Activated CD4-positive, alpha-beta T cell treated with anti-CD3 and anti-CD28 coated beads for 4 hours (primary cell): ENCODE measurements around the gene M6PR.
A peak's percentile ranks its signal among the peaks of the same experiment; 100 is the strongest.
"Not testable (repeated sequence)": the region's sequence is repeated elsewhere in the genome, so short reads cannot be mapped to it uniquely, and the experiment has no call there.

Source experiments
- DNase-seq, 2 donors: peaks; one replicate each; pipeline ENCODE4 v3.0.0-alpha.2; 2020

Gene M6PR

DNA sequence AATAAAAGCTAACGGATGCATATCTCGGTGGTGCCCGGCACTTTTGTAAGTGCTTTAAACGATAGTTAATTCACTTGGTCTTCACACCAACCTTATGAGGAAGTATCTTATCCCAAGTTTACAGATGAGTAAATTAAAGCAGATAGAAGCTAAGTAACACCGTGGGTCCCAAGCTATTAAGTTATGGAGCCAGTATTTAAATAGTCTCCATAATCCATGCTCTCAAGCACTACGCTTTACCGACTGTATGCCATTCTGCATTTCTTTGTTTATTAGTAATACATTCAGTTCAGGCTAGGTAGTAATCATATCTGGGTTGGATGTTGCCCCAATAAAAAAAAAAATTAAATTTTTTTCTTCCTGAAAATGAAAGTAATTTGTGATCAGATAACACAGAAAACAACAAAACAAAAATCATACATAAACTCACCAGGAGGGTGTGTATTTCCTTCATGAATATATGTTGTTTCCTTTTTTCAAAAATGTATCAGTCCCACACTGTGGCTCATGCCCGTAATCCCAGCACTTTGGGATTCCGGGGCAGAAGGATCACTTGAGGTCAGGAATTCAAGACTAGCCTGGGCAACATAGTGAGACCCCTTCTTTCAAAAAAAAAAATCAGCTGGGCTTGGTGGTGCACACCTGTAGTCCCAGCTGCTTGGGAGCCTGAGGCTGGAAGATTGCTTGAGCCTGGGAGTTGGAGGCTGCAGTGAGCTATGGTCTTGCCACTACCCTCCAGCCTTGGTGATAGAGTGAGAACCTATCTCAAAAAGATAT is 1.4 kb upstream of the M6PR start:
- DNase-seq = no peak

- DNase-seq = no peak
Observed at GRCh38 chr12:8950221-8950527, 729 bp upstream of the M6PR start.

DNA sequence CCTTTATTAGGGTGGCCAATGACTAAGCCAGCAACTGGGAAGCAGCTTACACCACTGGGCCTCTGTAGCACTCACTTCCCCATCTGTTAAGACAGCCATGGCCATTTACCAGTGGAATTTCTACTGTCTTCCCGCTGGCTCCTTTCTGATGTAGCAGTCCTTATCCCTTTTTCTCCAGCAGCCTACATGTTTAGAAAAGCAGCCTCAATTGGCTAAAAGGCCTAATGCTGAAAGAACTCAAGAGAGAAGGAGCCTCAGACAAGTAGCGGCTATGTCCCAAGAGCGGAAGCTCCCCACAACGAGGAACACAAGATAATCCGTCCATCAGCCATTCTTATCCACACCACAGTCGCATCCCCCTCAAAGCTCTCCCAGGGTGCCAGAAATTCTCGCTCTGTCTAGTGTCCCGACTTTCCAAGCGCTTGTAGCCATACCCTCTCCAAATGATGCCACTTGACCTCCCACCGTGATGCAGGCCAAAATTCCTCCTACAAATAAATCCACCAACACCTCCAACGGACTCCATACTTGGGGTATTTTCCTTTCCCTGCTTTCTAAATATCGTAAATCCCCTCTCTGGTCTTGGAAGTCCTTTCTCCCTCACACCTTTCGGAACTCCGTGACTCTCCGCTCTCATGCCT is 624 bp downstream of the M6PR start:
- no peak for DNase-seq

- no peak for DNase-seq
Observed at GRCh38 chr12:8947737-8948136, 1.7 kb downstream of the M6PR start.

GRCh38 chr12:8946733-8947132 is 2.7 kb downstream of the M6PR start:
- DNase-seq = no peak

DNA sequence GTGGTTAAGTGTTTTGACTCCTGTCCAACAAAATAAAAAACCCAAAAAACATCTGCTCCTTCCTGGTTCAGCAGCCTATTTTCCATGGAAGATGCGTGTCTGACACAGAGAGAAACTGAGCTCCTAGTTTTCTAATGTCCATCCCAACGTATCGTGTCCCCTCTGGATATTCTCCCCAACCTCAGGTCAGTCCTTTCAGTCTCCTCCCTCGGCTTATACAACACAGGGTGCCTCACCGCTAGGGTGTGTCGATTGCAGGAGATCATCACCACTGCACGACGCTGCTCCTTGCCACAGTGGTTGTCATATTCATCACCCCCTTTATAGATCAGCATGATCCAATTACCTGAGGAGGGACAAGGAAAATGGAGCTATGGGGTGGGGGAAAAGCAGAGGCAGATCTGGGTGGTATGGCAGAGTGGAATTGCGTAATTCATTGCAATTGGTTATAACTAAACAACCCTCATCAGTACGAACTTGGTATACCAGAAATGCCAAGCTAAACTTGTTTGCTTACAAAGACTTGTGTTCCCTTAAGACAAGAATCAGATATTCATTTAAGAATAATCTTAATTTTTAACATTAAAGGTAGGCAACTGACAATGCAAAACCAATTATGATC is 5.8 kb downstream of the M6PR start:
- no peak for DNase-seq

DNA sequence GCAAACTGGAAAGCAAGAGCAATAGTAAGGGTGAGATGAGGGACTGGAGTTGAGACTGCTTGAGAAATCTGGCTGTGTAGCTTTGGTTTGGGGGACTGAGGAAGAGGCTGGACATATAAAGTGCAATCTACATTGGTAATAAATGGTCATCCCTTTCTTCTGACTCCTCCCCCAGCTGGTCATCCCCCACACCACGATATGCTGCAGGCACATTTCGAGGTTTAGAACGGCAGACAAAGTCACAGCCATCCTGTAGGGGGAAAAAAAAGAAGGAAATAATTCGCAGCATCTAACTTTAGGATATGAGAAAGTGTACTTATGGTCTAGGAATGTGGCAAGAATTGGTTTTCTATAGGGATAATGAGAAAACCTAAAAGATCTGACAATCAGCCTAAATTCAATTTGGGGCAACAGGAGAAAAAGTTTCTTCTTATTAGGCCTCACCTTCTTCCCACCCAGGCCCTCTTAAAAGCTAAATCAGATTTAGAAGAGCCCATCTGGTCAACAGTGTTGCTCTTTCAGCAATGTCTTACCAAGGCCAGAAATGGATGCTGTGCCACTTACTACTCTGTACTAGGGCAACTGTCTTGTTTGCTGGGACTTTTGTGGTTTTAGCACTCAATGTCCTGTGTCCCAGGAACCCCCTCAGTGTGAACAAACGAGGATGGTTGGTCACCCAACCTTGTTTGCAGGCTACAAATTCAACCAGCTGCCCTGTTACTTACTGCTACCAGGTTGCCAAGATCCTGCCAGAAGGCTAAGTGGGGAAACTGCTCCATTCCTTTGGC is 7.6 kb downstream of the M6PR start:
- no peak for DNase-seq

GRCh38 chr12:8937842-8938442 is 11.5 kb downstream of the M6PR start:
- DNase-seq = not testable (repeated sequence)

DNA sequence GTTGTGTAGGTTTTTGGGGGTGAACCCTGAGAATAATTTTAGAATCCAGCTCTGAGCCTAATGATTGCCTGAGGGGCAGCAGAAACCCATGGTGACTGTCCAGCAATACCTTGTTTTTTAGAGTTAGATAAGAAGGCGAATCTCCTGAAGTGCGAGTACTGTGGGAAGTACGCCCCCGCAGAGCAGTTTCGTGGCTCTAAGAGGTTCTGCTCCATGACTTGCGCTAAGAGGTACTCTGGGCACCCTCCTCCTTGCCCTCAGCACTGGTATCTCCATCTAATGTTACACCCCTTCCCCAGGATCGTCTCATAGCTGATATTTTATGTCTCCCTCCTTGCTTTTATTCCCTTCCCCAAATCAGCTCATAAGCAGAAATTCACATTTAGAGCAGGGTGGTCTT is 12.7 kb downstream of the M6PR start:
- DNase-seq = no peak

DNA sequence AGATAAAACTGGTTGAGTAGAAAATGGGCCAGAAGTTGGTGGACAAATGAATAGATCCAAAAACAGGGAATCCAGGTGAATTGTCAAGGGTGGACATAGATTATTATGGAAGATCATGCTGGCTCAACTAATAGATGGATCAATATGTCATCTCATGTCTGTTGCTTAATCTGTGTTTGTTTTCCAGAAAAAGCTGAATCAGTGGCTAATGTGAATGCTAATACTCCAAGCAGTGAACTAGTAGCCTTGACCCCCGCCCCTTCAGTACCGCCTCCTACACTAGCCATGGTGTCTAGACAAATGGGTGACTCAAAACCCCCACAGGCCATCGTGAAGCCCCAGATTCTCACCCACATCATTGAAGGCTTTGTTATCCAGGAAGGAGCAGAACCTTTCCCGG is 15.4 kb downstream of the M6PR start:
- DNase-seq = not testable (repeated sequence)

DNA sequence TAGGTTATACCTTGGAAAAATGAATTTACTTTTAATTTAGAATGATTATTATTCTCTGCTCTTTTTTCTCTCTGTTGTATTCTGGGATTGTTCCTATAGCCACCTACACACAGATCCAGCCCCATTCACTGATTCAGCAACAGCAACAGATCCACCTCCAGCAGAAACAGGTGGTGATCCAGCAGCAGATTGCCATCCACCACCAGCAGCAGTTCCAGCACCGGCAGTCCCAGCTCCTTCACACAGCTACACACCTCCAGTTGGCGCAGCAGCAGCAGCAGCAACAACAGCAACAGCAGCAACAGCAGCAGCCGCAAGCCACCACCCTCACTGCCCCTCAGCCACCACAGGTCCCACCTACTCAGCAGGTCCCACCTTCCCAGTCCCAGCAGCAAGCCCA is 17.0 kb downstream of the M6PR start:
- DNase-seq = not testable (repeated sequence)

DNA sequence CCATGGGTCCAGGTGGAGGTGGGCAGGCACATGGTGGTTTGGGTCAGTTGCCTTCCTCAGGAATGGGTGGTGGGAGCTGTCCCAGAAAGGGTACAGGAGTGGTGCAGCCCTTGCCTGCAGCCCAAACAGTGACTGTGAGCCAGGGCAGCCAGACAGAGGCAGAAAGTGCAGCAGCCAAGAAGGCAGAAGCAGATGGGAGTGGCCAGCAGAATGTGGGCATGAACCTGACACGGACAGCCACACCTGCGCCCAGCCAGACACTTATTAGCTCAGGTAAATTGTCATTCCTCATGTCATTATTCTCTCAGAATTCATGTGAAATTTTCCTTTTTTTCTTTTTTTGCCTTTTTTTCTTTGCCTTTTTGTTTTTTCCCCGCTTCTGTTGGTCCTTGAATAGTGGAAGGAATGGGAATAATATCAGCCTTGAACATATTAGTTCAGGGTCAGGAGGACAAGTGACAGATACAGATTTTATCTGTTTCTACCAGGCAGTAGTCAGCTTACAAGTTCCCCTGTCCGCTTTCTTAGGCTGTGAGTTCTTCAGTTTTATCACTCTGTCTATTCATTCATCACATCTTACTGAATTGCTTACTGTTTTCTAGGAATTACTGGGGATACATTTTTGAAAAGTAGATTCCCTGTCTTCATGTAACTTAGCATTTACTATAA is 18.7 kb downstream of the M6PR start:
- DNase-seq = not testable (repeated sequence)

- DNase-seq = no peak
Observed at GRCh38 chr12:8922544-8922943, 26.9 kb downstream of the M6PR start.

- DNase-seq = not testable (repeated sequence)
Observed at GRCh38 chr12:8919643-8920042, 29.8 kb downstream of the M6PR start.

DNA sequence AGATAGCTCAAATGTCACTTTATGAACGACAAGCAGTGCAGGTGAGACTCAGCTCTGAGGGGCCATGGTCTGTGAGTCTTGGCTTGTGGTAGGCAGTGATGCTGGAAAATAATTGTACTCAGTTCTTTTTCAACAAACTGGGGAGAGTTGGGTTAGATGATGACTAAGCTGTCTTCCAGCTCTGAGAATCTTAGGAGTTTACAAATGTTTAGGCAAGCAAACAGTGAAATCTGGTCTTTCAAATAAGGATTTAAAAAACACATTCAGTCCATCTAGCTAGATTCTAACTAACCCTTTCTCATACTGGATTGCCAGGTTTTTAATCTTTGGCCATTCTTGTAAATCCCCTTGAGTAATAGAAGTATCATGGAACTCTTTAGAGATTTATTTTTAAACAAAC is 31.7 kb downstream of the M6PR start:
- no peak for DNase-seq

GRCh38 chr12:8917031-8917430 is 32.4 kb downstream of the M6PR start:
- no peak for DNase-seq

GRCh38 chr12:8916154-8916553 is 33.3 kb downstream of the M6PR start:
- no peak for DNase-seq

DNA sequence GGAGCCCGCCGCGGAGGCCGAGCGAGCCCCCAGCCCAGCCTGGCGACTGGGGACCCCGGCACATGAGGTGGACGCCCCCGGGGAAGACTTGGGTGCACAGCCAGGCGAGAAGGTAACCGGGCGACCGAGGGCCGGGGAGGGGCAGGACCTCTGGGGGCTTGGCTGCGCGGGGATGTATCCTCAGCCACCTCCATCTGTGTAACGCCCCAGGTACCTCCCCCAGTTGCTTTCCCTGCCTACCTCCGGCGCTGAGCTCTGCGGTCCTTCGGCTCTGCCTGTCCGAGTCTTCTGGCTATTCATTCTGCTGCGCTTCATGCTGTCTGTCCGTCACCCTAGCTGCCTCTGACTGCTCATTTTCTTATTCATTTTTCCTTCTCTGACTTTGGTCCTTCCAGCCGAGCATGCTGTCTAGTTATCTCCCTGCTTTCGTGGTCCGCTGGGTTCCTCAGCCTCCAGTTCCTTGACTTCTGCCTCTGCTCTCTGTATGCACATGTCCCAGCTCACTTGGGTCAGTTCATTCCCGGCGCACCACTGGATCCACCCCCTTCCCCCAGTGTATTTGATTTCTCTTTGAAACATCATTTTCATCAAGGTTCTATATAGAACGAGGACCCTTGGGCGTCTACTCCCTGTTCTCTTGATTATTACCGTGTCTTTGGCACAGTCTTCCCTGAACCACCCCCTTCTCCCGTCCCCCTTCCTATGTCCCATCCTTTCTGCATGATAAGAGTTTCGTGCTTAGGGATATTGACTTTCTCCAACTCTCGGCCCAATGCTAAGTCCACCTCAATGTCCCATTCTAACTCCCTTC is 34.5 kb downstream of the M6PR start:
- DNase-seq = peak; percentile 52 to 58

DNA sequence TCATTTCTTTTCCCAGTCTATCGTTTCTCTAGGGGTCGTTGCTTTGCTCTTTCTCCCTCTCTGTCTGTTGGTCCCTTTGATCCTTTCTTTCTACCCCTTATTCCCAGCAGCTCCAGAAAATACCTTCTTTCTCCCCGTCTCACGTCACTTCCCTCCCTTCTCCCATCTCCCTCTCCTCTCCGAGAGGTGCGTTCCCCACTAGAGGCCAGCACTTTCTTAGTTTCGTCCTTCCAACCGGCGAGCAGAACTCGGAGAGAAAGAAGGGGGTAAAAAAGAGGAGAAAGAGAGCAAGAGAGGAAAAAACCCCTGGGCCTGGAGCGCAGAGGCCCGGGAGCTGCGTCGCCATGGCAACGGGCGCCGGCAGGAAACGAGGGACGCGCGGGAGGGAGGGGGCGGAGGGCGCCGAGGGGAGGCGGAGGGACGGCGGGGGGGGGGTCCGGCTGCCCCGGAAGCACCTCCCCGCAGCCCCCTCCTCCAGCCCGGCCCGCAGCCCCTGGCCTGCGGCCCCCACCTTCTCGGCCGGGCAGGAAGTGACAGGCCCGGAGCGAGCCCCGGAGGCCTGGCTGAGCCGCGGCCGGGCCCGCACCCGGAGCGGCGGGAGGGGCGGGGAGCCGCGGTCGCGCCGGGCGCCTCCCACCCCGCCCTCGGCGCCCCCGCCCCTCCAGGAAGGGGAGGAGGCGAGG is 35.3 kb downstream of the M6PR start, which contains the start of gene PHC1:
TSS of gene PHC1 (plus strand) at position 477 of the 683 bp plus-strand sequence. CDS start 3,169 bp downstream, outside the sequence.
- peak; percentile 78 to 86 for DNase-seq

- no peak for DNase-seq
Observed at GRCh38 chr12:8913702-8914032, 35.8 kb downstream of the M6PR start.

GRCh38 chr12:8912914-8913313 is 36.5 kb downstream of the M6PR start:
- DNase-seq = peak in 1 of 2 donors; percentile 9
